Colonic mucosa (tissue), 4 donors: ENCODE results near the gene CALD1. TPM values are rescaled to one million over a fixed set of nuclear protein-coding genes. Genes with fewer than 3 reads are reported as not detected.

Experiments used
- DNase-seq: peaks from one replicate; pipeline ENCODE4 v3.0.0-alpha.2; 2020
- H3K27ac ChIP-seq: fragments of 200-600 bp; one replicate; pipeline ENCODE4 v1.8.0; 2021
- H3K27me3 ChIP-seq: fragments of 200-600 bp; one replicate; pipeline ENCODE4 v1.8.0; 2021
- H3K36me3 ChIP-seq: fragments of 200-600 bp; one replicate; pipeline ENCODE4 v1.8.0; 2021
- H3K4me1 ChIP-seq: fragments of 200-600 bp; one replicate; pipeline ENCODE4 v1.8.0; 2021; ENCODE audit warnings: mild to moderate bottlenecking
- H3K4me3 ChIP-seq: fragments of 200-600 bp; one replicate; pipeline ENCODE4 v1.8.0; 2021
- H3K9ac ChIP-seq, 2 donors: one replicate each; pipeline ENCODE4 v1.7.0; 2013; ENCODE audit warnings: control low read depth in 2 of 2, low read depth in 2 of 2, low read length in 2 of 2
- H3K9me3 ChIP-seq: fragments of 200-600 bp; one replicate; pipeline ENCODE4 v1.8.0; 2021
- intact Hi-C: fragments of 100-400 bp; cut with DNase I; formaldehyde crosslinking; loops from one replicate; pipeline ENCODE4 v1.14.1; 2022
- total RNA-seq, 2 donors: library from RNA; stranded (reverse); fragmentation: NEBNext Ultra II Directional in 1 of 2; extraction: Animal tissue kit (Norgen Biotek cat#: 25700) in 1 of 2; gene quantifications; one replicate each; pipeline ENCODE4 v1.2.1, GENCODE V29; 2021
- TF ChIP-seq, protein P1 (sequence below): fragments of 200-600 bp; IDR thresholded peaks from one replicate; pipeline ENCODE4 v1.8.0; 2022; ENCODE audit warnings: antibody characterized with exemption, mild to moderate bottlenecking
- donor health status: healthy.
- donor health status: DM: no; HTN: no; CAD: no.
- donor health status: DM: no; HTN: no; CAD: no.

CALD1 gene
- total RNA-seq, 2 donors from 2014 or later: 27.4 to 193 TPM

DNA sequence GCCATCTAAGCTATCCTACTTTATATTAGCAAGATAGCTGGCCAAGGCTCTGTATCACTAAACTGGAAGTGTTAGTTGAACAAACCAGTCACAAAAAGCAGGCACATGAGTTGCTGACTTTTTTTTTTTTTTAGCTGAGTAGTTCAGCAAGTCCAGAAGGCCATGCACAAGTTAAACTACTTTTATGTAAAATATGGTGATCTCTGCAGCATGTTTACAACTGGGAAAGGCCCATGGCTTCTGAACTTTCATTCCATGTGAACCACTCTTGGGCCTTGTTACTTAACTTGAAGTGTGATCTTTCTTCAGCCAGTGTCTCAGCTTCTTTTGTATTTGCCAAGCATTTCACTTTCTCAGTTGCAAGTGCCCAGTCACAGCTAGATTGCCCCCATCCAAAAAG, 78.5 kb downstream of the CALD1 start:
- TF ChIP-seq, protein P1, sequence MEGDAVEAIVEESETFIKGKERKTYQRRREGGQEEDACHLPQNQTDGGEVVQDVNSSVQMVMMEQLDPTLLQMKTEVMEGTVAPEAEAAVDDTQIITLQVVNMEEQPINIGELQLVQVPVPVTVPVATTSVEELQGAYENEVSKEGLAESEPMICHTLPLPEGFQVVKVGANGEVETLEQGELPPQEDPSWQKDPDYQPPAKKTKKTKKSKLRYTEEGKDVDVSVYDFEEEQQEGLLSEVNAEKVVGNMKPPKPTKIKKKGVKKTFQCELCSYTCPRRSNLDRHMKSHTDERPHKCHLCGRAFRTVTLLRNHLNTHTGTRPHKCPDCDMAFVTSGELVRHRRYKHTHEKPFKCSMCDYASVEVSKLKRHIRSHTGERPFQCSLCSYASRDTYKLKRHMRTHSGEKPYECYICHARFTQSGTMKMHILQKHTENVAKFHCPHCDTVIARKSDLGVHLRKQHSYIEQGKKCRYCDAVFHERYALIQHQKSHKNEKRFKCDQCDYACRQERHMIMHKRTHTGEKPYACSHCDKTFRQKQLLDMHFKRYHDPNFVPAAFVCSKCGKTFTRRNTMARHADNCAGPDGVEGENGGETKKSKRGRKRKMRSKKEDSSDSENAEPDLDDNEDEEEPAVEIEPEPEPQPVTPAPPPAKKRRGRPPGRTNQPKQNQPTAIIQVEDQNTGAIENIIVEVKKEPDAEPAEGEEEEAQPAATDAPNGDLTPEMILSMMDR: no peak
- no peak overlapping the region for H3K27ac ChIP-seq
- H3K4me1 ChIP-seq: no peaks in the 10 kb centered on the region
- intact Hi-C loops: no loop called here
- no peak overlapping the region for H3K9ac ChIP-seq
- no peak for DNase-seq
- H3K36me3 ChIP-seq: no peaks in the 10 kb centered on the region
- no peak overlapping the region for H3K4me3 ChIP-seq
- H3K27me3 ChIP-seq: no peaks in the 10 kb centered on the region
- no peaks in the 10 kb centered on the region for H3K9me3 ChIP-seq

DNA sequence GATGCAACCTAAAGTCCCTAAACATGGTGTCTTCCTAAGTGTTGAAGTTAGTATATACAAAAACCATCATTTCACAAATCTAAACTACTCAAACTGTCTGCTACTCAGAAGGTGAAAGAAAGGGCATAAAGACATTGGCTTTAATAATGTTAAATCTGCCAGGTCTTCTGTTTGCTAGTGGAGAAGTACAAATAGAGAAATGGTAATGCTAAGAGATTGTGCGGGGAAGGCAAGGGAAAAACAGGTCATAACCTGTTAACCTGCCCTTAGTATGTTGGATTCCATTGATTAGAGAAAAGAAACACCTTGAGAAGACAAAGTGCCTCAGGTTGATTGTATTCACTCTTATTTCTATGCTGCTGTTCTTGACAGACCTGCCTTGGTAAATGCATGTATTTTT, 80.3 kb downstream of the CALD1 start:
- DNase-seq: no peak
- H3K36me3 ChIP-seq: no peaks in the 10 kb centered on the region
- intact Hi-C loops: no loop called here
- H3K4me3 ChIP-seq: no peak overlapping the region
- H3K9ac ChIP-seq: no peak overlapping the region
- H3K9me3 ChIP-seq: no peaks in the 10 kb centered on the region
- TF ChIP-seq, protein P1: no peak
- no peak overlapping the region for H3K27ac ChIP-seq
- H3K4me1 ChIP-seq: no peaks in the 10 kb centered on the region
- no peaks in the 10 kb centered on the region for H3K27me3 ChIP-seq

DNA sequence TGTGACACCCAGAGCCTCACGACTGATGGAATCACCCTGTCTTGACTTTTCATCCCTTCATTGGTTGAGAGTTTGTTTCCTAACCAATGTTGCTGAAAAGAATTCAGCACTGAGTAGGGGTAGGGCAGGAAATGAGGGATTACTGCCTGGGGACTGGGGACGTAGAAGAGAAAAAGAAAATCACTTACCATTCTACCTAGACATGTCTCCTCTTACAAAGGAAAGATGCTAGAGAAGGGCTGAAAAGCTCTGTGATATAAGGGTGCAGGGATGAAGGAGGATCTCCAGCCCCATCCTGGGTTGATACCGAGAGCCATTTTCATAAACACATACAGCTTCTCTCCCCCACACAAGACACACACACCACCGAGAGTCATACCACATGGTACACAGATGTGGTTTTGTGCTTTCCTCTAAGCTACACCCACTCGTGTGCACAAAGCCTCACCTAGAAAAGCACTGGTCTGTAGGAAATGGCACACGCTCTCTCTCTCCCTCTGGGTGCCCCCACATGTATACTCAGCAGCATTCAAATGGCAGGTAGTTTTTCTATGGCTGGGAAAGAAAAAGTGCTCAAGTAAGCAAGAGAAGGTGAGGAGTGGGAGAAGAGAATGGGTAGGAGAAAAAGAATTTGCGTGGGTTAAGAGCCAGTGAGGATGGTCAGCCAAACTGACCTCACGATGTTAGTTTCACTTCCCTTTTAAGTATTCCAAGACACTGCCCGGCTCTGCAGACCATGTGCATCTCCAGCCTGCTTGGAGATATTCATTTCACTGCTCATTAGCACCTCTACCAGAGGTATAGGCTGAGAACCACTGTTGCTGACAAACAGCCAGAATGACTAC, 85.8 kb downstream of the CALD1 start:
- Histone ChIP-seq H3K36me3 (no peaks in the 10 kb centered on the region), H3K9ac (no peak overlapping the region), H3K4me3 (no peak overlapping the region), H3K4me1 (no peaks in the 10 kb centered on the region), H3K27ac (peak overlapping the region; percentile 25), H3K27me3 (no peaks in the 10 kb centered on the region), H3K9me3 (no peaks in the 10 kb centered on the region)
- TF ChIP-seq, protein P1: no peak
- intact Hi-C loops: no loop called here
- DNase-seq: no peak

DNA sequence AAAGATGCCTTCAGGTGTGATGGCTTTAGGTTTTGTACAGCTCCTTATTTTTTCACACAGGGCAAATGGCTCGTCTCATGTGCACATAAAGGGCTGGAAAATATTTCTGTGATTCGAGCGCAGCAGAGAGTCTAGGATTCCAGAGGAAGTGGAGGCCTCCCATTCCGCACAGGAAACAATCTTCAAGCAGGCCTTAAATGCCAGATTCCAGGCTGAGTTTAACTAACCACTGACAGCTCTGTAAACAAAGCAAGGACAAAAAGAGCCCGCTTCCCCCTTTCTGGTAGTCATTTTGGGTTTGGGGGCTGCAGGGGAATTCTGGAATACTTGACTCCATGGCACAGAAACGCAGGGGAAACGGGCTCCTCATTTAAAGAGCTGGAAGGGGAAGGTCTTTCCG, 87.2 kb downstream of the CALD1 start:
- Histone ChIP-seq H3K9me3 (no peaks in the 10 kb centered on the region), H3K4me3 (no peak overlapping the region), H3K27ac (peak overlapping the region; percentile 25), H3K9ac (no peak overlapping the region), H3K36me3 (no peaks in the 10 kb centered on the region), H3K4me1 (no peaks in the 10 kb centered on the region), H3K27me3 (no peaks in the 10 kb centered on the region)
- no peak for DNase-seq
- TF ChIP-seq, protein P1: no peak
- intact Hi-C loops: no loop called here

DNA sequence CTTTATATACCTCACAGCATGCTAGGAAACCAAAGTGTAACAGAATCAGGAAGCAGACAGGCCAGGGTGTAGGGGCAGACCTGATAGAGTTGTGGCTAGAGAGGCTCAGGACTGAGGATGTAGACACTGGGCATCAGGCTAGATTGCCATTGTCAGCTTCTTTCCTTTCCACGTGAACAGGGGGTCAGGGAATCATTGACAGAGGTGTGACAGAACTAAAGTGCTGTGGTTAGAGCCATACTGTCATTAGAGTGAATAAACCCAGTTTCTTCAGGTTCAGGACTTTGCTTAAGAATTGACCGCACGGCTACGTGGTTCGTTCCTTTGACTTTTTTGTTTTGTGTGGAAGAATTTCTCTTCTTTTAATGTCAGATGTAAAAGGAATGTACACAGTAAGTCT, 90.7 kb downstream of the CALD1 start:
- DNase-seq: no peak
- Histone ChIP-seq H3K27me3 (no peaks in the 10 kb centered on the region), H3K4me1 (no peaks in the 10 kb centered on the region), H3K4me3 (no peak overlapping the region), H3K9me3 (no peaks in the 10 kb centered on the region), H3K27ac (no peak overlapping the region), H3K36me3 (no peaks in the 10 kb centered on the region), H3K9ac (no peak overlapping the region)
- intact Hi-C loops: no loop called here
- TF ChIP-seq, protein P1: no peak
